GM23248 (cell line): Measurements from ENCODE around the gene AGAP1.

Source experiments
- EZH2 ChIP-seq: fragments of 200-600 bp; sonication (generic); IDR thresholded peaks from 2 replicates; pipeline ENCODE4 v1.6.1; 2018; ENCODE audit warnings: antibody characterized with exemption, mild to moderate bottlenecking; ENCODE audit not compliant: insufficient read depth, poor library complexity, severe bottlenecking
- EZH2phosphoT487 ChIP-seq: fragments of 200-600 bp; sonication (generic); IDR thresholded peaks from 2 replicates; pipeline ENCODE4 v1.6.1; 2018; ENCODE audit warnings: antibody characterized with exemption, moderate library complexity, mild to moderate bottlenecking, low read depth; ENCODE audit not compliant: insufficient read depth

GRCh38 chr2:235609746-235610145 lies 115.9 kb downstream of the AGAP1 start:
- TF ChIP-seq EZH2 (no peak), EZH2phosphoT487 (no peak)
